ENCODE data around the gene PUS3. TPM values are rescaled to one million over a fixed set of nuclear protein-coding genes. Genes with fewer than 3 reads are reported as not detected.
A peak's percentile ranks its signal among the peaks of the same experiment; 100 is the strongest.

Gene PUS3
- total RNA-seq, 1 experiment from 2014 or later: 21.2 TPM

- DNase-seq (ENCODE audit: low spot score): no peak
These were observed 38.2 kb upstream of the PUS3 start for GRCh38 chr11:125941267-125941618.

- no peak for DNase-seq (ENCODE audit: low spot score)
These were observed 37.1 kb upstream of the PUS3 start for GRCh38 chr11:125940145-125940544.

DNA sequence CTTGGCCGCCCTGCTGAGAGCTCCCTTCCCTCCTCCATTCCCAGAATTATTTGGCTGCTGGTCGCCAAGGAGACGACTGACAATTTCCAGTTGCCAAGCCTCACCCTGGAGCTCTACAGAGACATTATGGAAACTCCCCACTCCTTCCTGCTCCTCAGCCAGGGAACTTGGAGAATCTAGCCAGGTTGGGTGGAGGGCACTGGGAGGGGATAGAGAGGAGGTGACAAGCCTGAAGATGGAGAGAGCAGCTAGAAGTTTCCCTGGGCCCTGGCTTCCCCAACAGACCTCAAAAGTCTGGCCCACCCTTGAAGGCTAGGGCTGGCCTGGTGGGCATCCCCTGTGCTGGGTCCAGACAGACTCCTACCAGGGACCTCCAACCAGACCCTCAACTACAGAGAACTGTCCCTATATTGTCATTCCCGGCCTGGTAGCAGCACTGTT, 36.1 kb upstream of the PUS3 start:
- DNase-seq (ENCODE audit: low spot score): no peak

DNA sequence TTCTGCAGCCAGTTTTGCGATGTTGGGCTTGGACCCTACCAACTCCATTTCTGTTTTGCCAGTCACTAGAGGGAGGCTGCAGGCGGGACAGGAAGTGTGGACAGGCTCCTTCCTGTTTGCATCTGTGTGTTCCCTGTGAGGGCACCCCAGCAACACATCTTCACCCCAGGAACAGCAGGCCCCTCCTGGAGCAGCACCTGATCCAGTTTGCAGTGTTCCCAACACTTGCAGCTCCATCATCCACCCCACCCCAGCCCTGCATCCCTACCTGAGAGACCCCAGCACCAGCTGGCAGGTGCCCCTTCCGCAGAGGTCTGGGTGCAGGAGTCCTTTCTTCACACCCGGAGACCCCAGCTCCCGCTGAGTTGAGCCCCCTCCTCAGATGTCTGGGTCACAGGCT, 35.4 kb upstream of the PUS3 start:
- DNase-seq (ENCODE audit: low spot score): no peak

DNA sequence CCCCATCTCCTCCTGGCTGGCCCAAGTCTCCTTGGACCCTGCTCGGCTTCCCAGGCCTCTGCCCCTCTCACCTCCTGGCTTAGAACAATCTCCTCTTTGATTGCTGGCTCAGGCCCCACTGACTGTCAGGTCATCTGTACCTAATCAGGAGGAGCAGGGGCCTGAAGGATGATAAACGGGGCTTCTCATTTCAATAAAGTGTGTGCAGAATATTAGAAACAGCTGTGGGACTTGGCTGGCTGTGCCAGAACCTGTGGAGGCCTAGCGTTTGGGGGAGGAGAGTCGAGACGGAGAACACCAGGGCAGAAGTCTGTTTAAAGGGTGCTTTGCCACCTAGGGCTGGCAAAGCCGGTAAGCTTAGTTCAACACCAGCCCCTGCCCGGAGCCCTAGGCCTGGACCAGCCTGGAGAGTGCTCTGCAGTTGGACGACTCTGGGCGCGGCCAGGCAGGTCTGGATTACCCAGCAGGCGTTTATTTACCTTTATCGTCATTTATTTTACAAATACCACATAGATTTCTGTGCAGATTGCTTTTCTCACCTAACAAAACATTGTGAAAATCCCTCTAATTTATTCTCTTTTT, 32.7 kb upstream of the PUS3 start:
- no peak for DNase-seq (ENCODE audit: low spot score)

GRCh38 chr11:125935056-125935455, 32.0 kb upstream of the PUS3 start:
- DNase-seq (ENCODE audit: low spot score): no peak

DNA sequence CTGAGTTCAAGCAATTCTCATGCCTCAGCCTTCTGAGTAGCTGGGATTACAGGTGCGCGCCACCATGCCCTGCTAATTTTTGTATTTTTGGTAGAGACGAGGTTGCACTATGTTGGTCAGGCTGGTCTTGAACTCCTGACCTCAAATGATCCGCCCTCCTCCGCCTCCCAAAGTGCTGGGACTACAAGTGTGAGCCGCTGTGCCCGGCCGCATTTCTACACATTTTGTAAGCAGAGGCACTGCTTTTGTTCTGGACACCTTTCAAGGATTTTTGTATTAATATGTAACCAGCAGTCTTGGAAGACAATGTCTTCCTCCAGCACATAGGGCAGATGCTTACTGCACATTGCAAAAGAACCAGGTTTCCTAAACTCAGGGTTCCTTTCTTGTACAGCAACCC, 31.5 kb upstream of the PUS3 start:
- DNase-seq (ENCODE audit: low spot score): no peak

DNA sequence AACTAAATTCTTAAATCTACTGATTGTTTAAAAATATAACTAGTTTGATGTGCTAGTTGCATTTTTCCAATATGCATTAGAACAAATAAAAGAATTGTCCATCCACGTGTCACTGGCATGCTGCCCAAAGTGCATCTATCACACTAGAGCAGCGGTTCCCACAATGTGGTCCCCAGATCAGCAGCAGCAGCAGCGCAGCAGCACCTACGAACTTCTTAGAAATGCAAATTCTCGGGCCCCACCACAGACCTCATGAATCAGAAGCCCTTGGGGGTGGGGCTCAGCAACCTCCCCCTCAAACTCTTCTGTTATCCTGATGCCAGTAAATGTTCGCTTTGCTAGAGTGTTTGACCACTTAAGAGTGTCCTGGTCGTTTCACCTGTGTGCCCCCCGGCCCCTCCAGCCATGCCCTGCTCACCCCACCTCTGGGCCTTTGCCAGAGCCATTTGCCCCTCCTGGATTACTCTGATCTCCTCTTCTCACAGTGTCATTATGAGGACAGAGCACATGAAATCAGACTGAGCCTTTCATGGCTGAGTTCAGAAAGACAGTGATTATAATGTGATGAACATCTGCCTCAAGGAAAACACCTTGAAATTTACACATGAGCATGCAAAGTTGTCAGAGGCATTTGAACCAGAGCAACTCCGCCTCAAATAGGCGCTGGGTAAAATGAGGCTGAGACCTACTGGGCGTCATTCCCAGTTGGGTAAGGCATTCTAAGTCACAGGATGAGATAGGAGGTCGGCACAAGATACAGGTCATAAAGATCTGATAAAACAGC, 30.2 kb upstream of the PUS3 start:
- DNase-seq (ENCODE audit: low spot score): no peak

DNA sequence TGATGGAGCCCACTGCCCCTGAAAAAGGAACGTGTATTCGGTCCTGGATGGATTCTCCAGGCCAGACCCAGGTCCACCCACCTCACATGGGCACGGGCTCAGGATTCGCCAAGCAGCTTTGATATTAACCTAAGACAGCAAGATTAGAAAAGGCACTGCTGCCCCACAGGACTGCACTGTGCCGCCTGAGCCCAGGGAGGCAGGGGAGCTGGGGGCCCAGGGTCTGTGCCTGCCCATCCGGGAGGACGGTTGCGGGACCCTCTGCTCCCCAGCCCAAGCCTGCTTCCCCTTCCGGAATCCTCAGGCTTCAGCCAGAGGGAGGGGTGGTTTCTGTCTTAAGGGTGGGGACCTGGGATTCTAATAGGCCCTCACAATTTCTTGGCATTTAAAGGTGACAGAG, 29.3 kb upstream of the PUS3 start:
- DNase-seq (ENCODE audit: low spot score): no peak

DNA sequence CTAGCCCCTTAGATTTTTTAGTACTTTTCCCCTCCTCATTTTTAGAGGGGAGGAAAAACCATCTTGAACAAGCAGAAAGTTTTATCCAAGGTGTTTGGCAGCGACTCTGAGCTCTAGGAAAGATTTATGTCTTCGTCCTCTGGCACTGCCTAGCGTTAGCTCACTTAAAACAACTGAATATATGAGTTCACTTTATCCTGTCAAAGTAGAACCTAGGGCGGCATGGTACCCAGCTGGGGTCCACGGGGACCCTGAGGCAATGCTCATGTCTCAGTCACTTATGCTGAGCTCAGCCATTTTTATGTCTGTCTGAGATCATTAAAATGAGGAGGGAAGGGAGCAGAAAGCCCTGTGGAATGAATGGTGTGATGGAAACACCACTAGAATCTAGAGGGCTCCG, 28.7 kb upstream of the PUS3 start:
- DNase-seq (ENCODE audit: low spot score): no peak

DNA sequence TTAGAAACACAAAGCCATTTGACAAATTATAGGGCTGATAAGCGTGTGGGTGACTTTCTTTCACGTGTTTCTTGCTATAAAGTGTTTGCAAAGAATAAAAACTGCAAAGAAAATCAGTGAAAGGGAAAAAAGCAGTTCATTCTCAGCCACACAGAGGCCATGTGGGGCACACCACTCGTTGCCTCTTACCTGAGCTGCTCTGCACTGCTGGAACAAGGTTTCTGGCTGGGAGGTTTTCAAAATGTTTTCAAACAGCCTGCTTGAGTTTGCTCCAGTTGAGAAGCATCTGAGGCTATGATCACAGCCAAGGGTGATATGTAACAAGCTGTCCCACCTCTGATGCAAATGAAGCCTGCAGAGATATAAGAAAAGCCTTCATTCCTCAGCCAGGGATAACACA, 28.1 kb upstream of the PUS3 start:
- DNase-seq (ENCODE audit: low spot score): no peak

- no peak for DNase-seq (ENCODE audit: low spot score)
These were observed 27.1 kb upstream of the PUS3 start for GRCh38 chr11:125930076-125930450.

- DNase-seq (ENCODE audit: low spot score): no peak
These were observed 26.6 kb upstream of the PUS3 start for GRCh38 chr11:125929445-125930075.

GRCh38 chr11:125926682-125927081, 23.7 kb upstream of the PUS3 start:
- no peak for DNase-seq (ENCODE audit: low spot score)

DNA sequence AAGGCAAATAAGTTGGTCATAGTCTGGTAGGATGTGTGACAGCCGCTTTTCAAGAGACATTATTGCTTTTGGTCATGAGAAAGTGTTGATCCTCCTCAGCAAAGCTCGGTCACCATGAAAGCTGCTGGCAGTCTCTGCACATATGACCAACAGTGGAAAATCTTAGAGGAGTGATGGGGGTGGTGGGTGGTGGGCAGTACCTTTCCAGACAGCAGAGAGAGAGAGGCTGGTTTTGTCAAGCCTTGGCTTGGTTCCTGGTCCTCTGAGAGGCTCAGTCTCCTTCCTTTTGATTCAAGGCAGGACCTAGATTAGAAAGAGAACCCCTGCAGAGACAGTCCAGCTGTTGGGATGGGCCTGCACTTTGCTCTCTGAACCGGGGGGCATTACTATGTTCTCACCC, 22.8 kb upstream of the PUS3 start:
- no peak for DNase-seq (ENCODE audit: low spot score)

GRCh38 chr11:125925247-125925740, 22.3 kb upstream of the PUS3 start:
- no peak for DNase-seq (ENCODE audit: low spot score)

- DNase-seq (ENCODE audit: low spot score): no peak
These were observed 21.5 kb upstream of the PUS3 start for GRCh38 chr11:125924384-125925007.

DNA sequence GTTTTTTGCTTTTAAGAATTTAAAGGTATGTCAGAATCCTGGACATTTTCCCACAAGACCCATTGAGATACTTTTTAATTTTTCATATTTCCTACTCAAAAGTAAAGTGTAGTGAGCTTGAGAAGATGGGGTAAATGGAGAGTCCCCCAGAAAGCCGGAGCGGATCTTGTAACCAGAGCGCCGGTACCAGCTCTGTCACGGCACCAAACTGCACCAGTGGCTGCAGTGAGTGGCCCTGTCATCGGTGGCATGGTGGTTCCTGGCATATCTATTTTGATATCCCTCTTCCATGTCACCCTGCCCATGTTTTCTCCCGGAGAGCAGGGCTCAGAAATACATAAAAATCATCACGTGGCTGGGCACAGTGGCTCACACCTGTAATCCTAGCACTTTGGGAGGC, 20.6 kb upstream of the PUS3 start:
- DNase-seq (ENCODE audit: low spot score): no peak

DNA sequence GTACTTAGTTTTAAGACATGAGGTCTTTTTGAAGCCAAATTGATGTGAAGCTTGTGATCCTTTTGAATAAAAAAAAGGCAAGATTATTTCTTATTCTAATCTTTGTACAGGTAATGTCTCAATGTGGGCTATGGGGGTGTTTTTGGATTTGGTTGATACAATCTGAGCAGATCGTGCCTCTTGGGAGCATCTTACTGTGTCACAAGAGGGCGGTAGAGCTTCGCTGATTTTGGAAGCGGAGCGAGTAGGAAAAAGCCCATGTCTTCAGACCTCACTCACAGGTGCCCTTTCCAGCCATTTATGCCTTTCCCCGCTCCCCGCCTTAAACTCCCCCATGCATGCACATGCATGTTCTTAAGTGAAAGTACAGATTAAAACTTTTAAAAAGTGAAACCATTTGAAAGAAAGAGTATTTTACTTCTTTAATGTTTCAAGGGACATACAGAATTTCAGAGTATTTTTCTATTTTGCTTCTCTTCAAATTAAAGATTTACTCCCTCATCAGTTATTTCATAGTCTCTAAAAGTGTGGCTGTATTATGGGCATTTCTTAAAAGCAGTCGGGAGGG, 20.1 kb upstream of the PUS3 start:
- peak; percentile 68 for DNase-seq (ENCODE audit: low spot score)

- no peak for DNase-seq (ENCODE audit: low spot score)
These were observed 19.1 kb upstream of the PUS3 start for GRCh38 chr11:125922156-125922555.

DNA sequence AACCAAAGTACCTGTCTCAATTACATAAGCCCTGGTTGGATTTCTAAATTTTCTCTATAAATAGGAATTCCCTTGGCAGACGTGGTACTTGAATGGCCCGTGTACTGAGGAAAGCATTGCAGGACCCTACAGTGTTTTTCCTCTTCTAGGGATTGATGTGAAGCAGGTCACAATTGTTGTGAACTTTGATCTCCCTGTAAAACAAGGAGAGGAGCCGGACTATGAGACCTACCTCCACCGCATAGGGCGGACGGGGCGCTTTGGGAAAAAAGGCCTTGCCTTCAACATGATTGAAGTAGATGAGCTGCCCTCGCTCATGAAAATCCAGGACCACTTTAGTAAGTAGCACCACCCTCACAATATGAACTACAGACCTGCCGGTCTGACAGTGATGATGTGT, 18.0 kb upstream of the PUS3 start:
- DNase-seq (ENCODE audit: low spot score): no peak

DNA sequence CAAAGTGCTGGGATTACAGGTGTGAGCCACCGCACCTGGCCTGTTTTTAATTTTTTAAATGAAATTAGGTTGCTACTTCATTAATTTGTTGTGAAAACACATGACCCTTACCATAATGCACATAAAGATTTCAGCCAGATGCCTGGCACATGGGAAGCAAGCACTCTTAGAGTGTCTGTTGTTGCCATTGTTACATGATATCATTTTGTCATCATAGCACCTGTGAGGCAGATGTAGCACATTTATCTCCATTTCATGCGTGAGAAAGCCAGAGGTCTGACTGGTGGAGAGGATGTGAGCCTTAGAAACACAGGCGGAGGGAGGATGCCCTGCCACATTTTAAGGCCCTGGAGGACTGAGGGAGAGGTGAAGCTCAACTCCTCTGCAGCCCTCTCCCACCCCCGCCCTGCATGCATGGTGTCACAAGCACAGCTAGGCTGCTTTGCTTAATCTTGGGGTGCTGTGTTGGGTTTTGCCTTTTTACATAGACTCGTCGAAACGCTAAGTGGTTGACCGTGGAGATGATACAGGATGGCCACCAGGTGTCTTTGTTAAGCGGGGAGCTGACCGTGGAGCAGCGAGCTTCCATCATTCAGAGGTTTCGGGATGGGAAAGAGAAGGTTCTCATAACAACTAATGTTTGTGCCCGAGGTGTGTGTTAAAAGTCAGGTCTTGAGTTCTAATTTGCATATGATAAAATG, 15.3 kb upstream of the PUS3 start:
- no peak for DNase-seq (ENCODE audit: low spot score)
